Psoas muscle (tissue), 8 donors: ENCODE results near the gene FURIN. TPM values are rescaled to one million over a fixed set of nuclear protein-coding genes. Genes with fewer than 3 reads are reported as not detected.
A peak's percentile ranks its signal among the peaks of the same experiment; 100 is the strongest.

Source experiments
- ATAC-seq, 4 donors: fragments of 200-7000 bp; cut with Tn5 transposase; one replicate each; pipeline ENCODE4 v1.9.1; 2020; ENCODE audit warnings: moderate library complexity in 3 of 4, mild to moderate bottlenecking in 2 of 4
- DNase-seq, 2 donors: peaks; one replicate each; pipeline ENCODE4 v3.0.0-alpha.2; 2020
- H3K27ac ChIP-seq: fragments of 200-600 bp; one replicate; pipeline ENCODE4 v1.8.0; 2022
- H3K27me3 ChIP-seq, 3 donors: fragments of 200-600 bp in 1 of 3; one replicate each; pipeline versions ENCODE4 v1.6.1 to v1.8.0; 2013 to 2022; ENCODE audit warnings: low read length in 2 of 3, mild to moderate bottlenecking in 2 of 3, moderate library complexity in 1 of 3; ENCODE audit not compliant: insufficient read depth in 3 of 3
- H3K36me3 ChIP-seq, 2 donors: fragments of 200-600 bp in 1 of 2; one replicate each; pipeline versions ENCODE4 v1.6.1 to v1.8.0; 2013 to 2022; ENCODE audit warnings: low read depth in 1 of 2, mild to moderate bottlenecking in 1 of 2, moderate library complexity in 1 of 2; ENCODE audit not compliant: insufficient read depth in 1 of 2
- H3K4me1 ChIP-seq: fragments of 200-600 bp; one replicate; pipeline ENCODE4 v1.8.0; 2022
- H3K4me3 ChIP-seq: fragments of 200-600 bp; one replicate; pipeline ENCODE4 v1.8.0; 2022; ENCODE audit warnings: mild to moderate bottlenecking
- H3K9me3 ChIP-seq: fragments of 200-600 bp; one replicate; pipeline ENCODE4 v1.8.0; 2022
- CTCF ChIP-seq: fragments of 200-600 bp; IDR thresholded peaks from one replicate; pipeline ENCODE4 v1.8.0; 2022; ENCODE audit warnings: antibody characterized with exemption
- WGBS, 3 donors: extraction: QIAGEN DNeasy Blood & Tissue Kit; methylation state at CpG; one replicate each; pipeline versions ENCODE4 v1.1.6 to v1.1.7; 2013; 5-methylcytosine and 5-hydroxymethylcytosine counted together
- intact Hi-C, 2 donors: fragments of 100-400 bp; cut with DNase I; formaldehyde crosslinking; loops; one replicate each; pipeline versions ENCODE4 v1.11.0 to v1.14.2; 2022
- polyA plus RNA-seq, 3 donors: library from polyadenylated mRNA; stranded (reverse); fragments of 200-250 nt; gene quantifications; one replicate each; pipeline ENCODE4 v1.2.3, GENCODE V29; 2013
- total RNA-seq, 4 donors: library from RNA; stranded (reverse); fragmentation: NEBNext Ultra II Directional in 2 of 4; extraction: Animal tissue kit (Norgen Biotek cat#: 25700) in 2 of 4; gene quantifications; one replicate each; pipeline versions ENCODE4 v1.2.1 to v1.2.4, GENCODE V29; 2021 to 2023
- donor health status: healthy with polysubstance abuse.
- donor health status: DM: no; HTN: no; CAD: no; lungs with moderate emphysema.
- donor health status: Bipolar disorder and iron deficiency.
- donor health status: healthy.
- donor health status: DM: yes; HTN: yes; CAD: no.
- donor health status: DM: no; HTN: no; CAD: no.
- donor health status: DM: no; HTN: no; CAD: no.
- donor health status: DM: yes; HTN: yes; CAD: no.

FURIN gene
- total and polyA plus RNA-seq, 7 donors, result 27.2 to 99.3 (median 49.6) TPM

GRCh38 chr15:90851114-90851513 is 17.3 kb upstream of the FURIN start:
- TF ChIP-seq CTCF, result no peak
- H3K9me3 ChIP-seq, result no peaks in the 10 kb centered on the region
- intact Hi-C loops, result no loop called here
- DNase-seq, result no peak
- H3K4me3 ChIP-seq, result no peak overlapping the region
- H3K4me1 ChIP-seq, result no peaks in the 10 kb centered on the region
- no peak overlapping the region for H3K27ac ChIP-seq
- ATAC-seq, result no peak
- H3K36me3 ChIP-seq, result no peaks in the 10 kb centered on the region
- H3K27me3 ChIP-seq, result peaks cover 0 to 2% (median 0%) of the 10 kb centered on the region in 3 donors
- WGBS, 3 donors, result 72 to 79% (median 76%) methylated on average over 6 of the region's 6 CpGs

GRCh38 chr15:90851940-90852339 is 16.4 kb upstream of the FURIN start:
- TF ChIP-seq CTCF, result no peak
- Histone ChIP-seq H3K36me3 (no peaks in the 10 kb centered on the region), H3K9me3 (no peaks in the 10 kb centered on the region), H3K4me1 (no peaks in the 10 kb centered on the region), H3K27me3 (peaks cover 0 to 2% (median 0%) of the 10 kb centered on the region in 3 donors), H3K4me3 (no peak overlapping the region), H3K27ac (no peak overlapping the region)
- ATAC-seq (no peak), DNase-seq (no peak)
- intact Hi-C loops, result no loop called here
- 82 to 90% (median 89%) methylated on average over 5 of the region's 5 CpGs for WGBS, 3 donors

GRCh38 chr15:90855139-90855538 is 13.2 kb upstream of the FURIN start:
- no peak for ATAC-seq
- Histone ChIP-seq H3K4me1 (no peaks in the 10 kb centered on the region), H3K27me3 (no peaks in the 10 kb centered on the region), H3K4me3 (no peak overlapping the region), H3K36me3 (no peaks in the 10 kb centered on the region), H3K9me3 (no peaks in the 10 kb centered on the region), H3K27ac (no peak overlapping the region)
- no peak for TF ChIP-seq CTCF
- intact Hi-C loops, result no loop called here
- WGBS, 3 donors, result 84 to 86% (median 85%) methylated on average over 9 of the region's 9 CpGs
- no peak for DNase-seq

- no peaks in the 10 kb centered on the region for H3K36me3 ChIP-seq
- no peaks in the 10 kb centered on the region for H3K9me3 ChIP-seq
- no peak for TF ChIP-seq CTCF
- H3K27ac ChIP-seq, result no peak overlapping the region
- ATAC-seq (peak in 1 of 4 donors; percentile 25), DNase-seq (no peak)
- no peak overlapping the region for H3K4me3 ChIP-seq
- intact Hi-C loops, result no loop called here
- no peaks in the 10 kb centered on the region for H3K4me1 ChIP-seq
- 91 to 96% (median 92%) methylated on average over 8 of the region's 8 CpGs for WGBS, 3 donors
- H3K27me3 ChIP-seq, result no peaks in the 10 kb centered on the region
Observed at GRCh38 chr15:90857337-90857736, 11.1 kb upstream of the FURIN start.

GRCh38 chr15:90857883-90858443 is 10.4 kb upstream of the FURIN start:
- no peak for TF ChIP-seq CTCF
- WGBS, 3 donors, result 88 to 94% (median 93%) methylated on average over 8 of the region's 8 CpGs

More at GRCh38 chr15:90857883-90858443, 10.4 kb upstream of the FURIN start:
- H3K27ac ChIP-seq, result no peak overlapping the region
- intact Hi-C loops, result no loop called here
- ATAC-seq (no peak), DNase-seq (no peak)
- no peaks in the 10 kb centered on the region for H3K9me3 ChIP-seq
- H3K4me1 ChIP-seq, result no peaks in the 10 kb centered on the region
- no peaks in the 10 kb centered on the region for H3K27me3 ChIP-seq
- no peak overlapping the region for H3K4me3 ChIP-seq
- no peaks in the 10 kb centered on the region for H3K36me3 ChIP-seq
